ENCODE measurements around the gene F13B.

DNA sequence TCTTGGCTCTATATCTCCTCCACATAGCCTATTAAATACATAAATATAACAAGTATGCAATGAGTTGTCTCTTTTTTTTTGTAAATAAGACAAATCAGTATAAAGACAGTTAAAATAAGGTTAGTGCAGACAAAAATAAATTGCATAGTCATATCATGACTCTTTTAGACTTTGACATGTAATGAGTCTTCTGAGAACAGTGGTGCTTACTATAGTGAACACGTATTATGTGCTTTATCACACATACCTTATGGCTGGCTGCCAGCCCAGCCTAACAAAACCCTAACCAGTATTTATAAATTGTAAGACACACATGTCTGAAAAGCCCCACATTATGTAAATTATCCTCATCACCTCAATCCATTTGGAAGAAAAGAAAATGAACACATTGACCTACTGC lies 29.1 kb upstream of the F13B start:
- no peak for TF ChIP-seq POLR2A (IDR thresholded peaks at IDR 0.05; ENCODE audit: low read length)
- no peak for TF ChIP-seq GATA1 (IDR thresholded peaks at IDR 0.05; ENCODE audit: low read depth, low read length)

Measured in erythroblast (primary cell).